Testis (tissue), 2 donors: ENCODE data around the gene TBX1.

Source experiments
- POLR2A ChIP-seq: fragments of 450-650 bp; IDR thresholded peaks from one replicate; pipeline ENCODE4 v1.6.1; 2017; ENCODE audit warnings: antibody characterized with exemption, mild to moderate bottlenecking, moderate library complexity
- TF ChIP-seq, protein P1 (sequence below), 3 experiments: fragments of 450-650 bp in 2 of 3; fragments of 200-600 bp in 1 of 3; sonication (generic) in 1 of 3; IDR thresholded peaks; one replicate each; pipeline ENCODE4 v1.5.1; 2016 to 2019; ENCODE audit warnings: antibody characterized with exemption in 3 of 3, mild to moderate bottlenecking in 2 of 3, moderate library complexity in 1 of 3

- TF ChIP-seq, protein P1, sequence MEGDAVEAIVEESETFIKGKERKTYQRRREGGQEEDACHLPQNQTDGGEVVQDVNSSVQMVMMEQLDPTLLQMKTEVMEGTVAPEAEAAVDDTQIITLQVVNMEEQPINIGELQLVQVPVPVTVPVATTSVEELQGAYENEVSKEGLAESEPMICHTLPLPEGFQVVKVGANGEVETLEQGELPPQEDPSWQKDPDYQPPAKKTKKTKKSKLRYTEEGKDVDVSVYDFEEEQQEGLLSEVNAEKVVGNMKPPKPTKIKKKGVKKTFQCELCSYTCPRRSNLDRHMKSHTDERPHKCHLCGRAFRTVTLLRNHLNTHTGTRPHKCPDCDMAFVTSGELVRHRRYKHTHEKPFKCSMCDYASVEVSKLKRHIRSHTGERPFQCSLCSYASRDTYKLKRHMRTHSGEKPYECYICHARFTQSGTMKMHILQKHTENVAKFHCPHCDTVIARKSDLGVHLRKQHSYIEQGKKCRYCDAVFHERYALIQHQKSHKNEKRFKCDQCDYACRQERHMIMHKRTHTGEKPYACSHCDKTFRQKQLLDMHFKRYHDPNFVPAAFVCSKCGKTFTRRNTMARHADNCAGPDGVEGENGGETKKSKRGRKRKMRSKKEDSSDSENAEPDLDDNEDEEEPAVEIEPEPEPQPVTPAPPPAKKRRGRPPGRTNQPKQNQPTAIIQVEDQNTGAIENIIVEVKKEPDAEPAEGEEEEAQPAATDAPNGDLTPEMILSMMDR (IDR thresholded peaks at IDR 0.05) = no peak
- TF ChIP-seq POLR2A = no peak
Measured at GRCh38 chr22:19811211-19811621, 50.6 kb downstream of the TBX1 start.
